K562 (cell line): ENCODE data around the gene MYB. TPM values are rescaled to one million over a fixed set of nuclear protein-coding genes. Genes with fewer than 3 reads are reported as not detected.

ENCODE experiments used
- BRCA1 ChIP-seq, 2 experiments: fragments of 450-650 bp in 1 of 2; sonication (generic) in 1 of 2; formaldehyde crosslinking in 1 of 2; IDR thresholded peaks; 2 replicates each; pipeline versions ENCODE4 v1.5.0 to v1.6.1; 2017 to 2020; ENCODE audit warnings: mild to moderate bottlenecking in 1 of 2, missing genetic modification reagents in 1 of 2
- CBFA2T3 ChIP-seq: fragments of 450-650 bp; IDR thresholded peaks from 2 replicates; pipeline ENCODE4 v1.6.1; 2017
- CBX2 ChIP-seq: fragments of 200-600 bp; sonication (generic); IDR thresholded peaks from one replicate; pipeline ENCODE4 v1.6.1; 2012; ENCODE audit warnings: mild to moderate bottlenecking, low read length, inconsistent platforms; ENCODE audit not compliant: insufficient read depth, poor library complexity, severe bottlenecking
- CEBPB ChIP-seq: fragments of 450-650 bp; IDR thresholded peaks from 2 replicates; pipeline ENCODE4 v1.6.1; 2016; ENCODE audit warnings: missing genetic modification characterization, missing compliant biosample characterization
- ETV6 ChIP-seq, 3 experiments: fragments of 150-350 bp in 1 of 3; sonication (generic) in 1 of 3; formaldehyde crosslinking in 1 of 3; IDR thresholded peaks; 2 replicates each; pipeline versions ENCODE4 v1.6.1 to v1.8.0; 2014 to 2022; ENCODE audit warnings: borderline replicate concordance in 2 of 3, low read depth in 2 of 3, antibody characterized with exemption in 1 of 3, low read length in 1 of 3, mild to moderate bottlenecking in 1 of 3, missing genetic modification reagents in 1 of 3
- MAX ChIP-seq: sonication (generic); formaldehyde crosslinking; IDR thresholded peaks from 2 replicates; pipeline ENCODE4 v1.9.0; 2022; ENCODE audit warnings: mild to moderate bottlenecking, missing genetic modification reagents
- MNT ChIP-seq, 2 experiments: fragments of 450-650 bp; conservative IDR thresholded peaks; 2 replicates each; pipeline ENCODE4 v1.6.1; 2017; ENCODE audit warnings: mild to moderate bottlenecking in 2 of 2, moderate library complexity in 2 of 2
- NR2C2 ChIP-seq, 2 experiments: fragments of 200-800 bp in 1 of 2; sonication (Bioruptor generic) in 1 of 2; sonication (generic) in 1 of 2; formaldehyde crosslinking in 1 of 2; IDR thresholded peaks; 2 replicates each; pipeline versions ENCODE4 v1.6.1 to v1.8.0; 2016 to 2022; ENCODE audit warnings: mild to moderate bottlenecking in 1 of 2, missing compliant biosample characterization in 1 of 2, missing genetic modification characterization in 1 of 2, missing genetic modification reagents in 1 of 2
- PHF21A ChIP-seq: fragments of 450-650 bp; IDR thresholded peaks from 2 replicates; pipeline ENCODE4 v1.6.1; 2017; ENCODE audit warnings: low read depth, borderline replicate concordance
- POLR3A ChIP-seq: IDR thresholded peaks from 2 replicates; pipeline ENCODE4 v1.6.1; 2011; ENCODE audit warnings: borderline replicate concordance, mild to moderate bottlenecking, moderate library complexity; ENCODE audit not compliant: insufficient read length, insufficient read depth; ENCODE audit errors: extremely low read depth
- RAD21 ChIP-seq, 2 experiments: fragments of 250-450 bp in 1 of 2; fragments of 450-650 bp in 1 of 2; sonication (Bioruptor Pico) in 1 of 2; formaldehyde crosslinking in 1 of 2; IDR thresholded peaks in 1 of 2; conservative IDR thresholded peaks in 1 of 2; 2 replicates each; pipeline versions ENCODE4 v1.4.0 to v1.8.0; 2020 to 2022; ENCODE audit warnings: mild to moderate bottlenecking in 2 of 2, moderate library complexity in 1 of 2
- RBM15 ChIP-seq: fragments of 200-400 bp; formaldehyde crosslinking; IDR thresholded peaks from 2 replicates; pipeline ENCODE4 v1.6.1; 2018; ENCODE audit warnings: mild to moderate bottlenecking, low read length, moderate library complexity; ENCODE audit not compliant: insufficient read depth
- RBM25 ChIP-seq: fragments of 200-400 bp; formaldehyde crosslinking; IDR thresholded peaks from 2 replicates; pipeline ENCODE4 v1.6.1; 2018; ENCODE audit warnings: low read length, low read depth, moderate library complexity; ENCODE audit not compliant: severe bottlenecking
- SMAD1 ChIP-seq: fragments of 150-350 bp; IDR thresholded peaks from 2 replicates; pipeline ENCODE4 v1.6.1; 2014; ENCODE audit warnings: low read length, low read depth; ENCODE audit not compliant: partially characterized antibody
- SRSF3 ChIP-seq: fragments of 200-400 bp; formaldehyde crosslinking; IDR thresholded peaks from 2 replicates; pipeline ENCODE4 v1.6.1; 2016; ENCODE audit warnings: mild to moderate bottlenecking, low read length, moderate library complexity; ENCODE audit not compliant: insufficient read depth
- UBTF ChIP-seq, 2 experiments: IDR thresholded peaks; 2 replicates each; pipeline ENCODE4 v1.6.1; 2012; ENCODE audit warnings: improper control_type of control experiment in 2 of 2, low read depth in 2 of 2, low read length in 2 of 2, borderline replicate concordance in 1 of 2
- ZNF140 ChIP-seq: fragments of 250-450 bp; sonication (Bioruptor Pico); IDR thresholded peaks from 2 replicates; pipeline ENCODE4 v1.8.0; 2021; ENCODE audit warnings: moderate library complexity, mild to moderate bottlenecking, inconsistent platforms
- ZNF282 ChIP-seq: sonication (generic); formaldehyde crosslinking; IDR thresholded peaks from 2 replicates; pipeline ENCODE4 v1.8.1; 2023; ENCODE audit warnings: missing genetic modification reagents
- ZNF445 ChIP-seq: fragments of 250-450 bp; sonication (Bioruptor Pico); IDR thresholded peaks from 2 replicates; pipeline ENCODE4 v1.4.0; 2020; ENCODE audit warnings: low read depth, mild to moderate bottlenecking, moderate library complexity
- ZNF586 ChIP-seq: fragments of 450-650 bp; formaldehyde crosslinking; conservative IDR thresholded peaks from 2 replicates; pipeline ENCODE4 v1.4.0; 2020; ENCODE audit warnings: mild to moderate bottlenecking, moderate library complexity
- polyA plus RNA-seq, 8 experiments: library from polyadenylated mRNA; depleted of rRNA in 4 of 8; stranded (reverse) in 5 of 8; unstranded in 3 of 8; fragments of >200 nt; fragmentation: Nextera tagmentation in 2 of 8; fragmentation: Illumina TruSeq in 1 of 8; extraction: Ambion mirVana in 2 of 8; extraction: Trizol in 1 of 8; gene quantifications; 2 replicates each; pipeline versions ENCODE4 v1.2.1 to v1.2.3, GENCODE V29; 2011 to 2014; ENCODE audit warnings: inconsistent platforms in 1 of 8, missing spikeins in 1 of 8
- total RNA-seq, 7 experiments: library from RNA; depleted of rRNA in 6 of 7; stranded (reverse); fragments of >200 nt in 6 of 7; fragmentation: Illumina TruSeq in 2 of 7; extraction: Trizol in 2 of 7; gene quantifications; 2 replicates each; pipeline versions ENCODE4 v1.2.1 to v1.2.3, GENCODE V29; 2011 to 2021; ENCODE audit warnings: low replicate concordance in 1 of 7

Gene MYB
- total and polyA plus RNA-seq, 9 of the 15 experiments (the other 6 are each of a cell fraction or from before 2014, with no cell fraction given): 35.8 to 218 (median 140) TPM

GRCh38 chr6:135183532-135184440 lies 2.7 kb downstream of the MYB start (continued):
- TF ChIP-seq ETV6 (IDR thresholded peaks at IDR 0.05; ENCODE audit: borderline replicate concordance in 1 of 2, low read depth in 2 of 2, low read length in 1 of 2) (no peak), ETV6 (CRISPR knock-in tag; IDR thresholded peaks at IDR 0.05; ENCODE audit: borderline replicate concordance) (0 out of 2 replicates have a peak, but pooled peaks have one; percentile 30), CBX2 (no peak), RBM25 (peak; percentile 21), SRSF3 (no peak), RAD21 (CRISPR knock-in tag; conservative IDR thresholded peaks at IDR 0.05 in 1 of 2, IDR thresholded peaks at IDR 0.05 in 1 of 2) (peak; percentile 85 to 87), ZNF140 (no peak), POLR3A (no peak), ZNF445 (CRISPR knock-in tag) (no peak), ZNF586 (CRISPR knock-in tag) (no peak), MNT (conservative IDR thresholded peaks at IDR 0.05) (0 out of 4 replicates have a peak, but pooled peaks of 1 of the 2 experiments have one; percentile 34), MAX (CRISPR knock-in tag) (no peak), CEBPB (tag) (0 out of 2 replicates have a peak, but pooled peaks have one; percentile 6), PHF21A (peak; percentile 98), RBM15 (no peak), UBTF (IDR thresholded peaks at IDR 0.05; ENCODE audit: borderline replicate concordance in 1 of 2, low read depth in 2 of 2, low read length in 2 of 2) (no peak; a peak in 1 of 4 replicates), BRCA1 (IDR thresholded peaks at IDR 0.05) (no peak), BRCA1 (CRISPR knock-in tag; IDR thresholded peaks at IDR 0.05) (no peak), NR2C2 (CRISPR knock-in tag; IDR thresholded peaks at IDR 0.05) (no peak), NR2C2 (tag; IDR thresholded peaks at IDR 0.05) (peak; percentile 23; the same call in 1 of the 2 replicates), SMAD1 (no peak), CBFA2T3 (no peak), ZNF282 (no peak)
